ENCODE measurements around the gene MCRS1. TPM values are rescaled to one million over a fixed set of nuclear protein-coding genes. Genes with fewer than 3 reads are reported as not detected.
"Not testable (repeated sequence)": the region's sequence is repeated elsewhere in the genome, so short reads cannot be mapped to it uniquely, and the experiment has no call there.

MCRS1 gene
- polyA plus RNA-seq, 1 experiment: 47.0 TPM

GRCh38 chr12:49609875-49610154, 41.9 kb upstream of the MCRS1 start:
- H3K27me3 ChIP-seq (ENCODE audit: control insufficient read depth, insufficient read depth, low read length): no peaks in the 10 kb centered on the region
- DNase-seq (ENCODE audit: low read depth, low spot score): no peak
- peaks cover 7% of the 10 kb centered on the region for H3K9me3 ChIP-seq (ENCODE audit: control insufficient read depth, insufficient read depth, low read length)
- TF ChIP-seq CTCF (IDR thresholded peaks at IDR 0.05; ENCODE audit: low read depth, low read length): no peak
- H3K4me3 ChIP-seq (ENCODE audit: low read depth, low read length): no peak overlapping the region
- H3K27ac ChIP-seq (ENCODE audit: low read depth, low read length): no peak overlapping the region
- CTCF ChIA-PET: interaction anchor here (0.6 to 1.2 kb wide), 5 partner anchors 28 to 558 kb away, joined by 3 to 4 read pairs (median 3); no protein-coding TSS in a partner anchor
- POLR2A ChIA-PET: interaction anchor here (0.5 kb wide), 1 partner anchor 400 kb away, joined by 5 read pairs; no protein-coding TSS in a partner anchor

GRCh38 chr12:49609059-49609874, 41.3 kb upstream of the MCRS1 start:
- TF ChIP-seq CTCF (IDR thresholded peaks at IDR 0.05; ENCODE audit: low read depth, low read length): no peak
- Histone ChIP-seq H3K27ac (ENCODE audit: low read depth, low read length) (no peak overlapping the region), H3K27me3 (ENCODE audit: control insufficient read depth, insufficient read depth, low read length) (no peaks in the 10 kb centered on the region), H3K9me3 (ENCODE audit: control insufficient read depth, insufficient read depth, low read length) (peaks cover 7% of the 10 kb centered on the region), H3K4me3 (ENCODE audit: low read depth, low read length) (no peak overlapping the region)
- POLR2A ChIA-PET: interaction anchor here (0.5 kb wide), 1 partner anchor 401 kb away, joined by 5 read pairs; no protein-coding TSS in a partner anchor
- CTCF ChIA-PET: interaction anchor here (0.6 to 1.2 kb wide), 4 partner anchors 28 to 558 kb away, joined by 3 to 4 read pairs (median 3); no protein-coding TSS in a partner anchor
- DNase-seq (ENCODE audit: low read depth, low spot score): no peak

GRCh38 chr12:49605539-49605938, 37.6 kb upstream of the MCRS1 start, which contains the start of gene FAM186B:
TSS of gene FAM186B (minus strand) at chr12:49605639. CDS start at chr12:49605477, 162 bp downstream.
- H3K4me3 ChIP-seq (ENCODE audit: low read depth, low read length); DNase-seq (ENCODE audit: low read depth, low spot score); H3K27ac ChIP-seq (ENCODE audit: low read depth, low read length); H3K27me3 ChIP-seq (ENCODE audit: control insufficient read depth, insufficient read depth, low read length); H3K9me3 ChIP-seq (ENCODE audit: control insufficient read depth, insufficient read depth, low read length): not testable (repeated sequence)
- CTCF ChIA-PET: interaction anchor here (1.7 kb wide), 2 partner anchors 18 to 274 kb away, joined by 3 to 7 read pairs; partner anchors contain the start of gene PRPF40B
- POLR2A ChIA-PET: interaction anchor here (0.8 kb wide), 1 partner anchor 282 kb away, joined by 3 read pairs; the partner anchor contains the start of gene TROAP

- H3K4me3 ChIP-seq (ENCODE audit: low read depth, low read length): no peak overlapping the region
- TF ChIP-seq CTCF (IDR thresholded peaks at IDR 0.05; ENCODE audit: low read depth, low read length): no peak
- H3K27me3 ChIP-seq (ENCODE audit: control insufficient read depth, insufficient read depth, low read length): no peaks in the 10 kb centered on the region
- ChIA-PET POLR2A (interaction anchor here (0.8 kb wide), 1 partner anchor 282 kb away, joined by 3 read pairs; the partner anchor contains the start of gene TROAP), CTCF (interaction anchor here (1.1 to 1.7 kb wide), 3 partner anchors 18 to 273 kb away, joined by 3 to 7 read pairs (median 3); partner anchors contain the start of gene PRPF40B)
- H3K9me3 ChIP-seq (ENCODE audit: control insufficient read depth, insufficient read depth, low read length): no peaks in the 10 kb centered on the region; the same call in 1 of the 2 replicates
- H3K27ac ChIP-seq (ENCODE audit: low read depth, low read length): no peak overlapping the region
- no peak for DNase-seq (ENCODE audit: low read depth, low spot score)
Measured at GRCh38 chr12:49604856-49605255, 36.9 kb upstream of the MCRS1 start.

- H3K4me3 ChIP-seq (ENCODE audit: low read depth, low read length): no peak overlapping the region
- POLR2A ChIA-PET: no interaction called here
- H3K9me3 ChIP-seq (ENCODE audit: control insufficient read depth, insufficient read depth, low read length): no peaks in the 10 kb centered on the region
- TF ChIP-seq CTCF (IDR thresholded peaks at IDR 0.05; ENCODE audit: low read depth, low read length): no peak
- CTCF ChIA-PET: interaction anchor here (0.5 to 1.1 kb wide), 2 partner anchors 14 to 272 kb away, joined by 3 read pairs; no protein-coding TSS in a partner anchor
- no peak overlapping the region for H3K27ac ChIP-seq (ENCODE audit: low read depth, low read length)
- no peaks in the 10 kb centered on the region for H3K27me3 ChIP-seq (ENCODE audit: control insufficient read depth, insufficient read depth, low read length)
- DNase-seq (ENCODE audit: low read depth, low spot score): no peak
Measured at GRCh38 chr12:49603721-49604120, 35.8 kb upstream of the MCRS1 start.

Data from AG04450 (cell line).